Measurements from ENCODE around the gene GABARAPL1. TPM values are rescaled to one million over a fixed set of nuclear protein-coding genes. Genes with fewer than 3 reads are reported as not detected.
"Not testable (repeated sequence)": the region's sequence is repeated elsewhere in the genome, so short reads cannot be mapped to it uniquely, and the experiment has no call there.

GABARAPL1 gene
- polyA plus RNA-seq, 1 experiment: 181 TPM

GRCh38 chr12:10220398-10221077, 7.9 kb downstream of the GABARAPL1 start:
- POLR2A ChIA-PET: no interaction called here
- H3K27me3 ChIP-seq (ENCODE audit: control insufficient read depth, insufficient read depth, low read length): no peaks in the 10 kb centered on the region
- DNase-seq (ENCODE audit: low read depth, low spot score): no peak
- no peak overlapping the region for H3K27ac ChIP-seq (ENCODE audit: low read depth, low read length)
- CTCF ChIA-PET: interaction anchor here (0.7 to 4.4 kb wide), 2 partner anchors 16 to 67 kb away, joined by 4 to 38 read pairs; no protein-coding TSS in a partner anchor
- H3K4me3 ChIP-seq (ENCODE audit: low read depth, low read length): no peak overlapping the region
- no peaks in the 10 kb centered on the region; the same call in 1 of the 2 replicates for H3K9me3 ChIP-seq (ENCODE audit: control insufficient read depth, insufficient read depth, low read length)
- TF ChIP-seq CTCF (IDR thresholded peaks at IDR 0.05; ENCODE audit: low read depth, low read length): no peak

- POLR2A ChIA-PET: interaction anchor here (1.0 kb wide), 1 partner anchor 9 kb away, joined by 3 read pairs; the partner anchor contains the start of gene GABARAPL1
- no peak overlapping the region for H3K27ac ChIP-seq (ENCODE audit: low read depth, low read length)
- CTCF ChIA-PET: interaction anchor here (0.8 to 4.4 kb wide), 2 partner anchors 14 to 472 kb away, joined by 4 to 38 read pairs; no protein-coding TSS in a partner anchor
- no peaks in the 10 kb centered on the region for H3K27me3 ChIP-seq (ENCODE audit: control insufficient read depth, insufficient read depth, low read length)
- H3K9me3 ChIP-seq (ENCODE audit: control insufficient read depth, insufficient read depth, low read length): no peaks in the 10 kb centered on the region; the same call in 1 of the 2 replicates
- DNase-seq (ENCODE audit: low read depth, low spot score): no peak
- no peak for TF ChIP-seq CTCF (IDR thresholded peaks at IDR 0.05; ENCODE audit: low read depth, low read length)
- no peak overlapping the region for H3K4me3 ChIP-seq (ENCODE audit: low read depth, low read length)
Observed at GRCh38 chr12:10221846-10222245, 9.2 kb downstream of the GABARAPL1 start.

- CTCF ChIA-PET: interaction anchor here (1.8 to 4.4 kb wide), 2 partner anchors 13 to 69 kb away, joined by 5 to 38 read pairs; no protein-coding TSS in a partner anchor
Observed at GRCh38 chr12:10223208-10223607, 10.5 kb downstream of the GABARAPL1 start.

GRCh38 chr12:10225426-10225825, 12.7 kb downstream of the GABARAPL1 start:
- DNase-seq (ENCODE audit: low read depth, low spot score); POLR2A ChIA-PET; H3K27ac ChIP-seq (ENCODE audit: low read depth, low read length); H3K27me3 ChIP-seq (ENCODE audit: control insufficient read depth, insufficient read depth, low read length); H3K4me3 ChIP-seq (ENCODE audit: low read depth, low read length); H3K9me3 ChIP-seq (ENCODE audit: control insufficient read depth, insufficient read depth, low read length): not testable (repeated sequence)
- CTCF ChIA-PET: interaction anchor here (0.7 to 1.7 kb wide), 2 partner anchors 10 to 191 kb away, joined by 3 to 8 read pairs; no protein-coding TSS in a partner anchor

More at GRCh38 chr12:10223208-10223607, 10.5 kb downstream of the GABARAPL1 start:
- no peak overlapping the region for H3K4me3 ChIP-seq (ENCODE audit: low read depth, low read length)
- H3K27ac ChIP-seq (ENCODE audit: low read depth, low read length): no peak overlapping the region
- no peaks in the 10 kb centered on the region for H3K27me3 ChIP-seq (ENCODE audit: control insufficient read depth, insufficient read depth, low read length)
- no peaks in the 10 kb centered on the region; the same call in 1 of the 2 replicates for H3K9me3 ChIP-seq (ENCODE audit: control insufficient read depth, insufficient read depth, low read length)
- POLR2A ChIA-PET: interaction anchor here (0.7 kb wide), 1 partner anchor 1245 kb away, joined by 4 read pairs; no protein-coding TSS in a partner anchor
- DNase-seq (ENCODE audit: low read depth, low spot score): no peak
- TF ChIP-seq CTCF (IDR thresholded peaks at IDR 0.05; ENCODE audit: low read depth, low read length): no peak

- Histone ChIP-seq H3K27me3 (ENCODE audit: control insufficient read depth, insufficient read depth, low read length) (no peaks in the 10 kb centered on the region), H3K9me3 (ENCODE audit: control insufficient read depth, insufficient read depth, low read length) (no peaks in the 10 kb centered on the region; the same call in 1 of the 2 replicates), H3K27ac (ENCODE audit: low read depth, low read length) (no peak overlapping the region), H3K4me3 (ENCODE audit: low read depth, low read length) (no peak overlapping the region)
- ChIA-PET POLR2A (interaction anchor here (0.7 kb wide), 1 partner anchor 44 kb away, joined by 9 read pairs; no protein-coding TSS in a partner anchor), CTCF (interaction anchor here (1.7 to 2.1 kb wide), 2 partner anchors 10 to 73 kb away, joined by 8 to 9 read pairs; no protein-coding TSS in a partner anchor)
- TF ChIP-seq CTCF (IDR thresholded peaks at IDR 0.05; ENCODE audit: low read depth, low read length): no peak
- no peak for DNase-seq (ENCODE audit: low read depth, low spot score)
Observed at GRCh38 chr12:10226086-10226485, 13.4 kb downstream of the GABARAPL1 start.
